GM19193 (cell line): ENCODE results near the gene TEX14.

ENCODE experiments used
- POLR2A ChIP-seq: IDR thresholded peaks from 4 replicates; pipeline ENCODE4 v1.6.1; 2011; ENCODE audit not compliant: insufficient read depth, insufficient read length; ENCODE audit errors: extremely low read depth

The TEX14 gene

GRCh38 chr17:58702045-58702476 lies 10.2 kb upstream of the TEX14 start:
- TF ChIP-seq POLR2A = no peak

DNA sequence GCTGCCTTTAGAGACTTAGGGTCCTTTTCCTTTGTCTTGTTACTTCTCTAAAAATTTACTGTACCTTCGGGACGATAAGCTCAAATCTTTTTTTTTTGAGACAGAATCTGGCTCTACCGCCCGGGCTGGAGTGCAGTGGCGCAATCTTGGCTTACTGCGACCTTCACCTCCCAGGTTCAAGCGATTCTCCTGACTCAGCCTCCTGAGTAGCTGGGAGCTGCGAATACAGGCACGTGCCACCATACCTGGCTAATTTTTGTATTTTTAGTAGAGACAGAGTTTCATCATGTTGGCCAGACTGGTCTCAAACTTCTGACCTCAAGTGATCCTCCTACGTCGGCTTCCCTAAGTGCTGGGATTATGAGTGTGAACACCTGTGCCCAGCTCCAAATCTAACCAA lies 7.9 kb upstream of the TEX14 start:
- no peak for TF ChIP-seq POLR2A

GRCh38 chr17:58694826-58695225 lies 3.0 kb upstream of the TEX14 start:
- TF ChIP-seq POLR2A = no peak

DNA sequence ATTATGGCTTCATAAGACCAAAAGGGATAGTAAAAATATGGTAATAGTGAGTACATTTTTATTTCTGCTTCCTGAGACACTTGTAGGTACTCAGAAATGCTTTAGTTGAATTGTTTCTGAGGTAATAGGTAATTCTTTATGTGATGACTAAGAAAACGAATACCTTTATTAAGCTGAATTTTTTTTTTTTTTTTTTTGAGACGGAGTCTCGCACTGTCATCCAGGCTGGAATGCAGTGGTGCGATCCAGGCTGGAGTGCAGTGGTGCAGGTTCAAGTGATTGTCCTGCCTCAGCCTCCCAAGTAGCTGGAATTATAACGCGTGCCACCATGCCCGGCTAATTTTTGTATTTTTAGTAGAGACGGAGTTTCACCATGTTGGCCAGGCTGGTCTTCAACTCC lies 2.5 kb upstream of the TEX14 start:
- no peak for TF ChIP-seq POLR2A

DNA sequence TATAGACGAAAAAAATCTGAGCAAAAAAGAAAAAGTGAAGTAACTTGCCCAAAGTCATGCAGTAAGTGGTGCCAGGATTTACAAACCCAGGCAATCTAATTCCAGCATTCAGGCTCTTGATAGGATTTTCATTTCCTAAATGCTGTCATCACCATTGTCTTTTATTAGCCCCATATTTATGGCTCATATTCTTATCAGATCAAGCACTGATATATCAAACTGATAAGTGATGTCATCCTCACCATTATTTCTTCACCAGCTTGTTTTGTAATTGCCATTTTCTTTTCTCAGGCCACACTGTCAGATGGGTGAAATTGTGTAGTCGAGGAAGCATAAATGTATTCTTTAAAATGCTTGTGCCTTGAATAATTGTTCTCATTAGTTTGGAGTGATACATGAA lies 1.9 kb upstream of the TEX14 start:
- no peak for TF ChIP-seq POLR2A

GRCh38 chr17:58693208-58693607 lies 1.4 kb upstream of the TEX14 start:
- TF ChIP-seq POLR2A = no peak

- peak; percentile 93 for TF ChIP-seq POLR2A
These were observed 602 bp upstream of the TEX14 start, which contains the start of gene RAD51C for GRCh38 chr17:58692239-58693055. TSS of gene RAD51C (plus strand) at chr17:58692602. CDS start at chr17:58692644, 42 bp downstream.

GRCh38 chr17:58688521-58688920 lies 3.3 kb downstream of the TEX14 start:
- TF ChIP-seq POLR2A = no peak

- no peak for TF ChIP-seq POLR2A
These were observed 4.9 kb downstream of the TEX14 start for GRCh38 chr17:58686980-58687379.

DNA sequence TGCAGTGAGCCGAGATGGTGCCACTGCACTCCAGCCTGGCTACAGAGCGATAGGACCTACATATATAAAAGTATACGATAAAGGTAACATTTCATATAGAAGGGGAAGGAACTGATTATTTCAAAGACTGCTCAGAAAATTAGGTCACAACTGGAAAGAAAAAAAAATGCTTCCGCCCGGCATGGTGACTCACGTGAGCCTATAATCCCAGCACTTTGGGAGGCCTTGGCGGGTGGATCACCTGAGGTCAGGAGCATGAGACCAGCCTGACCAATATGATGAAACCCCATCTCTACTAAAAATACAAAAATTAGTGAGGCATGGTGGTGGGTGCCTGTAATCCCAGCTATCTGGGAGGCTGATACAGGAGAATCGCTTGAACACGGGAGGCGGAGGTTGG lies 7.8 kb downstream of the TEX14 start:
- no peak for TF ChIP-seq POLR2A

- no peak for TF ChIP-seq POLR2A
These were observed 11.8 kb downstream of the TEX14 start for GRCh38 chr17:58680038-58680369.

- TF ChIP-seq POLR2A = peak; percentile 84
These were observed 12.4 kb downstream of the TEX14 start for GRCh38 chr17:58679263-58680037.

GRCh38 chr17:58677194-58677880 lies 14.5 kb downstream of the TEX14 start:
- TF ChIP-seq POLR2A = no peak

GRCh38 chr17:58671969-58672368 lies 19.9 kb downstream of the TEX14 start:
- TF ChIP-seq POLR2A = no peak

DNA sequence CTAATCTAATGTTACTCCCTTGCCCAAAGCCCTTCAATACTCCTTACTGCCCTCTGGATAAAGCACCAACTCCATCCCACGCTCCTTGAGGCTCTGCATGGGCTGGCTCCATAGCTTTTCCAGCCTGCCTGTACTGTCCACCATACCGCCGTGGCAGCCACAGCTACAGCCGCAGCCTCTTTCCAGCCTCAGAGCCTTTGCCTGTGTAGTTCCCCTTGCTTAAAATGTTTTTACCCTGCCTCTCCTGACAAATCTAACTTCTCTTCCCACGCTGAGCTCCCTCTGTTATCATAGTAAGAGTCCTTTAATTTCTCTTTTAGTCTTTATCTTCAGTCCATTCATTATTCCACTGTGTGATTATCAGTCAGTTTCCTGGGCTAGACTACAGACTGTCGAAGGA lies 22.0 kb downstream of the TEX14 start:
- TF ChIP-seq POLR2A = no peak
